PFSK-1 (cell line): ENCODE results near the gene MPZL3.

Source experiments
- FOXP2 ChIP-seq: optimal IDR thresholded peaks from 2 replicates; pipeline ENCODE3; 2011; ENCODE audit warnings: borderline replicate concordance, control low read depth, inconsistent platforms; ENCODE audit not compliant: insufficient read depth; ENCODE audit errors: extremely low read length, extremely low read depth
- POLR2AphosphoS5 ChIP-seq: IDR thresholded peaks from 2 replicates; pipeline ENCODE4 v1.6.1; 2012; ENCODE audit warnings: low read depth, mild to moderate bottlenecking, control low read depth, low read length, moderate library complexity
- REST ChIP-seq, 2 experiments: IDR thresholded peaks; 2 replicates each; pipeline versions ENCODE4 v1.6.1 to v1.8.0; 2011 to 2012; ENCODE audit warnings: low read depth in 2 of 2, low read length in 2 of 2, control low read depth in 1 of 2, inconsistent platforms in 1 of 2, mild to moderate bottlenecking in 1 of 2, moderate library complexity in 1 of 2; ENCODE audit not compliant: insufficient read depth in 1 of 2
- SIN3A ChIP-seq: IDR thresholded peaks from 2 replicates; pipeline ENCODE4 v1.6.1; 2012; ENCODE audit warnings: mild to moderate bottlenecking, low read length, moderate library complexity, borderline replicate concordance; ENCODE audit not compliant: insufficient read depth
- TAF1 ChIP-seq: IDR thresholded peaks from 2 replicates; pipeline ENCODE4 v1.6.1; 2012; ENCODE audit warnings: low read length, control low read depth, borderline replicate concordance; ENCODE audit not compliant: insufficient read depth

GRCh38 chr11:118283756-118284350, 31.7 kb upstream of the MPZL3 start:
- TF ChIP-seq POLR2AphosphoS5 (no peak), TAF1 (no peak), FOXP2 (no peak), REST (IDR thresholded peaks at IDR 0.05; ENCODE audit: insufficient read depth in 1 of 2, low read depth in 2 of 2, low read length in 2 of 2) (no peak), SIN3A (no peak)
